NCI-H2227 treated with DMSO at 0.1 percent for 48 hours (cell line): ENCODE results near the gene PHEX.

Experiments used
- DNase-seq: peaks from one replicate; lab custom pipeline; 2025; lab: John Stamatoyannopoulos, UW

PHEX gene

DNA sequence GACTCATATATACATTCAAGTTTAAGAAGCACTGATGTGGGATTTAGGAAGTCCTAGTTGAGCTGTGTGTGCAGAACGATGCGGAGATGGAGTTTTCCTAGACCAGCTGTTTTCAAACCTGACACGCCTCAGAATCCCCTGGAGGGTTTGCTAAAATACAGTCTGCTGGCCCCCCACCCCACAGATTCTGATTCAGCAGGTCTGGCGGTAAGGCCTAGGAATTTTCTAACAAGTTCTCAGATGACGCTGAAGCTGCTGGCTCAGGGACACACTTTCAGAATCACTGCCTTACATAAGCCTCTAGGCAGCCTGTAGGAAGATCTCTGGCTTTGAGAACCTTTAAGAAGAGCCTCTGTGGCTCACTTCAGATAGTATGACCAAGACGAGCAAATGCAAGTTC lies 73.1 kb downstream of the PHEX start:
- DNase-seq: no peak

DNA sequence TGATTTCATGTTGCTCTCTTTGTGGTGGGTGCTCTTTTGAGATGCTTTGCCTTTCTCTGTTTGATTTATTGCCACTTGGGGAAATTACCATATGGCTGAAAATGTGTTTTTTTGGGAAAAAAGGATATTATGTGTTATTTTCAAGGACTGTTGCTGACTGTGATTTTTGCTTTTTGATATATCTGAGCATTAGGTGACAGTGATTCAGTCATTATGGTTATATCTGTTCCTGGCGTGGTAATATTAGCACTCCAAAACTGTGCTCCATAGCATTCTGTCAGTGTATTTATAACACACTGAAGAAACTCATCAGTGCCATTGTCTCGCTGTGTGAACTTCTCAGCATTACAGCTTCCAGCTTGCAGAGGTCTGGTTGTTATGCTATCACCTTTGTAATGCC lies 73.8 kb downstream of the PHEX start:
- no peak for DNase-seq

DNA sequence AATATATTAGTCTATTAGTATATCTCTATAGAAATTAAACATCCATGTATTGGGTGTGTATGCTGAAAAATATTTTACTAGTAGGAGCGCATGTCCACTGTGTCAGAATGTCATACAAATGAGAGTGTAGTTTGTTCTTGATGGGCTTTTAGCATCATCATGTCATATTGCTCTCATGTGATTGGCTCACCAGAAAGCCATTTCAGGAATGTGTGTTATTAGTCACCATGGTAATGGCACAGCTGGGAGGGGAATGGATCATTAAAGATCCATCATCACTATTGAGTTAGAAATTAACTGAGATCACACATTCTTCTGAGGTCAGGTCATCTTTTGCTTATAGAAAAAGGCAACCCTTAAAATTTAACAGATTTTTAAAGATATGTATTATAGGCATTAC lies 77.3 kb downstream of the PHEX start:
- no peak for DNase-seq

DNA sequence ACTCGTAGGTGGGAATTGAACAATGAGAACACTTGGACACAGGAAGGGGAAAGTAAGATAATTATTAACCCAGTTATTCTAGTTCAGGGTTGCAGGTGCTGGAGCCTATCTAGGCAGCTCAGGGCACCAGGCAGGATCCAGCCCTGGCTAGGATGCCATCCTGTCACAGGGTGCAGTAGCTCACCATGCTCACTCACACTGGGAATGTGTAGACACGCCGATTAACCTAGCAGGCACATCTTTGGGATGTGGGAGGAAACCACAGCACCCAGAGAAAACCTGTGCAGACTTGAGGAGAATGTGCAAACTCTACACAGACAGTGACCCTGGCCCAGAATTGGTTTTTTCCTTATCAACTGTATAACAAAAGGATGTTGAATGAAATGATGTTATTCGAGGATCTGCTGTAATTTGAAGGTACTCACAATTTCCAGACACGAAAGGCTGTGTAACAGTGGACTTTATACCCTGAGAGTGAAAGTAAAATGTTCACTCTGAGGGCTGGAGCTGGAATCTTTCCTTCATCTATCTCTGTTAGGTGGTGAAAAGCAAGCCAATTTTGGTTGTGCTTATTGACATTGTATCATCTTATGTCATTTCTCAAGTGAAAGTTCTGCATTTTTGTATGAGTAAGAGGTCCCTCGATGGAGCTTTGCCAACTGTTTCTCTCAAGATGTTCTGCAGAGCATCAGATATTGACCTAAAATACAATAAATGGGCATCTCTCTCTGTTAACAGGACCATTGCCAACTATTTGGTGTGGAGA lies 78.8 kb downstream of the PHEX start:
- no peak for DNase-seq

DNA sequence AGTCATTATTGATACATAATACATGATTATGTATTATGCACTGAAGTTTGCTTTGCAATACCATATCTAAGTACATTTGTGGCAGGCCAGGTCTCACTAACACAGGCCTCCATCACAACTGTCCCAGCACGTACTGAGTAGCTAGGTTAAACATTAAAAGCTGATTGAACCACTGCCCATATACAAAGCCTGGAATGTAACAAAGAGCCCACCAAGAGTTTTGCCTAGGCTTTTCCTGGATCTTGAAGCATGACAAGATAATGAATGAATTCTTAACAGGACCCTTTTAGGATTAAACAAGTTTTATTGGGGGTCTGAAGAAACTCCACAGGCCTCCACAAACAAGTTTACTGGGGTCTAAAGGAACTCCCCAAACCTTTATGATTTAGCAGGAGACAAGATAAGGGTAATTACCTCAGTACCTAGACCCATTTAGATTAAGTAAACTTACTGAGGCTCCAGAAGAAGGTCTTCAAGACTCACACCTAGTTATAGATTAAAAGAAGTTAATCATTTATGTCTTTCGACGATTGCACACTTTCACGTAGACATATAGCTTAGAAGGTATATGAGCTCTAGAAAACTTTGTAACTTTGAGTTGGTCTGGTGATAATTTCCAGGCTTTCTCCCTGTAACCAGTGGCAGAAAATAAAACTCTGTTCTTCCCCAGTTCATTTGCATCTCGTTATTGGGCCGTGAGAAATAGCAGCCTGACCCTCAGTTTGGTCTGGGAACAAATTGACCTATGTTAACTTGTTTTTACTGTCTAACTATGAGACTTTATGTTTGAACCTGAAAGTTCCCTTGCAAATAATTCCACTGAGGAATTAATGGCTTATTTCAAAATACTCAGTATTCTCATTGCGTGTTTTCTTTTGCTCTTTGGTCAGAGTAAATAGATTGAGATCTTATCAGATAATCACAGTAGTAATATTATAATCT lies 84.8 kb downstream of the PHEX start:
- DNase-seq: no peak

DNA sequence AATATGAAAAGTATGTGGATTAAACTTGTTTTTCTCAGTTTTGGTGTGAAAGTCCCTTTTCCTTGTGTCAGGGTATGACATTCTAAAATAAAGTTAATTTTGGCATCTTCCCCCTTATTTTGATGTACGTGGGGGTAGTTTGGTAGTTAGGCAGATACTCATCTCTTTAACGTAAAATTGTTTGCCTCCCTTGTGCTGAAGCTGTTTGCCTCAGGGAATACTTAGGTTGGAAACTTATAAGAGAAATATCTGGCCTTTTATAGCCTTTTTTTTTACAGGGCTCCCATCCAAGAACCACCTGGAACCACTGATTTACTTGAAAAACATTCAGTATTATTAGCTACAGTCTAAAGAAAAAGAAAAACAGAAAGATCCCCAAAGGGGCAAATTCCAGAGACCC lies 85.5 kb downstream of the PHEX start:
- no peak for DNase-seq

DNA sequence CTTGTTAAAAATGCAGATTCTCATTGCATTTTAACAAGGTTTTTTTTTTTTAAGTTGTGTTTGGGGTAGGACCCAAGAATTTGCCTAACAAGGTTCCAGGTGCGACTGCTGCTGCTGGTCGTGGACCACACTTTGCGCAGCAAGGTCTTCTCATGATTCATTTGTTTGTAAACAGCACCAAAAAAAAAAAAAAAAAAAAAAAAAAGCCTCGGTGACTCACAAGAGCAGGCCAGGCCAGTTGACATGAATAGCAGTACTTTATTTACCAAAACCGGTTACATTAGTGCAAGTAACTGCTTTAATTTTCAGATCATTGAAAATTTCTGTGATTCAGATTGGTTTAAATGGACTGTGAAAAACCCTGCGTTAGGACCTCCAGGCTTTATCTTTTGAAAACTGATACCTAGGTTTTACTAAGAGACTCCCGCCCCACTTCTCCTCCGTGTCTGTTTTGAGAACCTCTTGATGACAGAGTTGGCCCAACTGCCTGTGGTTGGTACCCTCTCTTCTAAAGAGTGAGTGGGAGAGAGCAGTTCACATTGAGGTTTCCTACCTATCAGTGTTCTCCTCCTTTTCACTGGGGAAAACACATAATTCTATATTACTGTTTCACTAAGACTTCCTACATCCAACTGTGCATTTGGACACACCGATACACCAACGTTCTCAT lies 86.2 kb downstream of the PHEX start:
- no peak for DNase-seq

DNA sequence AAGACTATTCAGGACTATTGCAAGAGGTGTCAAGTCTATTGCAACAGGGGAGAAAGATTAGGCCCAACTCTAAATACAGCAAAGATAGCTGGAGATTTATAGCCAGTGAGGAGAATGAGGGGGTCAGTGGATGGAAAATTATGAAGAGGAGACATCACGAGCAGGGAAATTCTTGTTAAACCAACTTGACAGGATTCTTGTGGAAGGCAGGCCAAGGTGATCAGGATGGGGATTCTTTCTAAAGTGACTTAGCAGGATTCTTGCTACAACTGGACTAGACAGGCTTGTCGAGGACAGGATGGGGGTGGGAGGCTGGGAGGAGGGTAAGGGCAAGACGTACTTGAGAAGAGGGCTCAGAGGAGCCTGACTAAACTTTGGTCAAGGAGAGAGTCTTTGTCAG lies 89.0 kb downstream of the PHEX start:
- no peak for DNase-seq

DNA sequence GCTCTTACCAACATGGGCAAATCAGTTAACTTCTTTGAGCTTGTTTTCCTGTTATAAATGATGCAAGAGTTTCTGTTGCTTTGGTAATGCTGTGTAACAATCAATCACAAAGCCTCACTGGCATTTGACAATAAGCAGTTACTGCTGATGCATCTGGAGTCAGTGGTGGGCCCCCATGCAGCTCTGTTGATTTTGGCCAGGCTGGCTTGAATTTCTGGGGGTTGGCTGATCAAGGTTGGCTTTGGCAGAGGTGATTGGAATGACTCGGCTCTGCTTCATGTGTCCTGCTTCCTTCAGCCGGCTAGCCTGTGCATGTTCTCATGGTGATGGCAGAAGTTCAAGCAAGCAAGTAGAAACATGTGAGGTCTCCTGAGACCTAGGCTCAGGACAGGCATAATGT lies 90.4 kb downstream of the PHEX start:
- no peak for DNase-seq

DNA sequence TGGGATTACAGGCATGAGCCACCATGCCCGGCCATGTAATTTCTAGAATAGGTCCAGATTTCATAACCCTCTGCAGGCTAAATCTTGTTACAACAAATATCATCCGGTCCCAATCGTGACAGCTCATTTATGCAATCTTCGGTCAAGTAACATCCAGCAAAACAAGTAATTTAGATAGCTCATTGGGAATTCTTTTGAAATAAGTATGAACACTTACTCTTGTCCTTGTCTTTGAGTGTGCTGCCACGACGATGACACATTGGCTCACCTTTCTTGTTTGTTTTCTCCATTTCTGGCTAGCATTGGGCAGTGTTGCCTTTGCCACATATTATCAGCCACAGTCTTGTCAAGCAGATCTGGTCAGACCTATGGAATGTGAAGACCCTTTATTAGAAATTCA lies 92.0 kb downstream of the PHEX start:
- no peak for DNase-seq

DNA sequence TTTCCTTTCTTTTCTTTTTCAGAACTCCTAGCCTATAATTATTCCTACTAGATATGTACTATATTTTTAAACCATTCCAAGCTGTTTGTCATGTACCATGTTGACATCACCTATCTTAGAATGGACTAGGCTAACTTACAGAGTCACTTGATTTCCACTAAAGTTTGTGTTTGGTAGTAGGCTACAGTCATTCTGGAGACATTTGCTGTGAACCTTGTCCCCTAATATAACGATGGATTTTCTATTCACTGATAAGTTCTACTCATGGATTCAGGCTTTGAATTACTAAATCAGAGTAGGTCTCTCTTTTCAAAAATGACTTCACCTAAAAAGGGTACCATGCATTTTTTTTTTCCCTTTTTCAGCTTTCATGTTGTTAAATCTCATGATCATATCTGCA lies 93.4 kb downstream of the PHEX start:
- DNase-seq: no peak

DNA sequence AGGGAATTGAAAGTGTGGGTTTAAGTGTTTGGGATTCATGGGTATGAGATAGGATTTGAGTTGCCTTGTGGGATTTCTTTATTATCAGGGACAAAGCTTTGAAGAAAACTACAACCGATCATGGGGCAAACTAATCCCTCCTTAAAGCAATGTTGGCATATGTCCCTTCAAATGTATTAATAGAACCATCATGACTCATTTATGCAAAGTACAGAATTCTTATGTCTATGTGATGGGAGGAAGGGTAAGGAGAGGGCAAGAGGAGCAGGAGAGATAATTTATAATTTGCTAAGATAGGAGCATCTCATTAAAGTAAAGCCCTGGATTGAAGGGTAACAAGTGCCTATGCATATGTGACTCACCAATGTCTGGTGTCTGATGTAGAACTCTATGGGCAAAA lies 94.2 kb downstream of the PHEX start:
- no peak for DNase-seq

DNA sequence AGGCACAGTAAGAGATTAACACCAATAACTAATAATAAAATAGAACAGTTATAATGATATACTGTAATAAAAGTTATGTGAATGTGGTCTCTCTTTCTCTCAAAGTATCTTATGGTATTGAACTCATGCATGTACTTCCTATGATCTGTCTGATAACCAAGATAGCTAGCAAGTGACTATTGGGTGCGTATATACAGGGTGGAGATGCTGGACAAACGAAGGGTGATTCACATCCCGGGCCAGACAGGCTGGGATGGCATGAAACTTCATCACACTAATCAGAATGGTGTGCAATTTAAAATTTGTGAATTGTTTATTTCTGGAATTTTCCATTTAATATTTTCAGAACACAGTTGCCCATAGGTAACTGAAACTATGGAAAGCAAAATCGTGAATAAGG lies 96.8 kb downstream of the PHEX start:
- no peak for DNase-seq

DNA sequence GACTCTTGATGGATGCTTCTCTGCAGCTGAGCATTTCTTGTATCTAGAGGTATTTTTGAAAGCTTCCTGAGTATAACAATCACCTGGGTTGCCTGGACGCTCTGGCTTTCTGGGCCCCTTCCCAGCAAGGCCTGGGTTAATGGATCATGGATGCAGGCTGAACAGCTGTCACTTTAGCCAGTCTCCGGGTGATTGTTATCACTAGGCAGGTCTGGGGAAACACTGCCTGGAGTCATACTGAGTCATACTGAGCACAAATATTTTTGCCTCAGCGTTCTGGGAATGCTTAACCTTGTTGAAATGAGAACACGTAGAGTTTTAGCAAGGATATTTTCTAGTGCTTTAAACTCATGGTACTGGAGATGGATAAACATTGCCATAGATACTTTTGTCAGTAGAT lies 102.6 kb downstream of the PHEX start:
- DNase-seq: no peak

DNA sequence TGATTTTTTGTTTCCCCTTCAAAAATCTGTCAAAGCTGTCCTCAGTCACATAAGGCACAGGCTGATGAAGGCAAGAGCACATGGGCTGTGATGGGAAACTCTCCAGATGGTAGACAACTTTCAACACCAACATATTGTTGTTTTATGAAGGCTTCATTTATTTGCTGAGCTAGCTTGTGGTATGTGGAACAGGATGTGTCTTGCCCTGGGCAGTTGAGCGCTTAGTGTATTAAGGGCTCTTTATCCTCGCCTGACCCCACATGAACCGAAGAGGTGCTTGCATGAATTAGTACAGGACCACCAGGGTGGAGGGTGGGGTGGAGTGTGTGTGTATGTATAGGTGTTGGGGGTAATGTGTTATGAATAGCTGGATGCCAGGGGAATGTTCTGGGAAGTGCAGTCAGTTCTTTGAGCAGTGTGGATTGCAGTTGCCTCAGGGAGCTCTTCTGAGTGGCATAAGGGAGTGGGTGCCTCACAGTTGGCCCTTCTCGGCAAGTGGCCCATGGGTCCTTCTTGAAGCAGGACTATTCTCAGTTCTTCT lies 103.1 kb downstream of the PHEX start:
- DNase-seq: no peak

DNA sequence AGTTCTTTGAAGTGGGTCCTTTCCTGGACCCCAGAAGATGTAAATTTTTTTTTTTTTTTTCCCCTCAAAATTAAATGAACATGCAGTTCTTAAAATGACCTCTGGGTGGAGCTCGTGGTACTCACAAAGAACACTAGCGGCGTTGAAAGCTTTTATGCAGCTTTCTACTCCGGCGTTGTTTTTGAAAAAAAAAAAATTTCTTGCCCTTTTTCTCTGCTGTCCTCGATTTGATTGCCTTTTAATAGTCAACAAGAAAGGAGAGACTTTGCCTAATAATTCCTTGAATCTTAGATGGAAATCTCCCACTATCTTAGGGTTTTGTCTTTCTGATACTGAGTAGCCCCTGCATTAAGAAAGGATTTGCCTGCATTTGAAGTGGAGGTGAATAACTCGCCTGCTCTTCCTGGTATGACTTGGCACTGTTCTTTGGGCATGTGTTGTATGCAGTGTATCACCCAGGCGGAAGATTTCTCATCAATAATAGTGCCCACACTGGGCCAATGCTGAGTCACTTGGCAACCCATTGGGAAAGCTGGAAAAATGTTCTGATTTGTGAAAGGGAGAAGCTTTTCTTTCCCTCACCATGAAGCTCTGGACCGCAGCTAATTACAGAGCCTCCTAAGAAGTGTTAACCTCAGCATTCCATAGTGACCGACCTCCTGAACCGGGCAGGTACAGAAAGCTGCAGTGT lies 104.0 kb downstream of the PHEX start:
- DNase-seq: peak; percentile 83

DNA sequence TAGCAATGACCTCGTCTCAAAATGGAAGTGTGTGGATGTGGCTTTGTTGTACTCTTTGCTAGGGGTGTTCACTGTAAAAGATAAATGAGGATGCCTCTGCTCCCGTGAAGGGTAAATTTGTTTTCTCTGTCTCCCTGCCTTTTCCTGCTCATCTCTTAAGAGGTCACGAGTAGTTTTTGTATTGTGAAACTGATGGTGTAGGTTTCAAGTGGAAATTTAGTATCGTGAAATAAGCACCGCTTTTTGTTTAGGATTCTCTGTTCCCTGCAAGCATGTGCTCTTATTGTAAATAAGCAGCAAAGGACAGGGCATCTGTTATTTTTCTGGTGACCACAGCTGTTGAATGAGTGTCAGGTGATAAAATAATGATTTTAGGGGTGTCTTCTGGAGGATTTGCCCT lies 104.6 kb downstream of the PHEX start:
- peak; percentile 57 for DNase-seq

DNA sequence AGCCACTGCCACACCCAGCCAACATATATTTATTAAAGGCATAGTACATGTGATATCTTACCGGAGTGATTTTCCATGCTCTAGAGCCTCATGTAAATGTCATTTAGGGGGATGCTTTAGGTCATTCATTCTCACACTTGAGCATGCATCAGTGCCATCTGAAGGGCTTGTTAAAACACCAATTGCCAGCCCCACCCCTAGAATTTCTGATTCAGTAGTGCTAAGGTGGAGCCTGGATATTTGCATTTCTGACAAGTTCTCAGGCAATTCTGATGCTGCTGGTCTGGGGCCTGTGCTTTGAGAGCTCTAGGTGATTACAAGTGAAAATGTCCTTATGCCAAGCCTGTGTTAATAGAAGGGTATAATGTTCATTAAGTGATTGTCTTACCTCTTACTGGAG lies 107.7 kb downstream of the PHEX start:
- DNase-seq: no peak

DNA sequence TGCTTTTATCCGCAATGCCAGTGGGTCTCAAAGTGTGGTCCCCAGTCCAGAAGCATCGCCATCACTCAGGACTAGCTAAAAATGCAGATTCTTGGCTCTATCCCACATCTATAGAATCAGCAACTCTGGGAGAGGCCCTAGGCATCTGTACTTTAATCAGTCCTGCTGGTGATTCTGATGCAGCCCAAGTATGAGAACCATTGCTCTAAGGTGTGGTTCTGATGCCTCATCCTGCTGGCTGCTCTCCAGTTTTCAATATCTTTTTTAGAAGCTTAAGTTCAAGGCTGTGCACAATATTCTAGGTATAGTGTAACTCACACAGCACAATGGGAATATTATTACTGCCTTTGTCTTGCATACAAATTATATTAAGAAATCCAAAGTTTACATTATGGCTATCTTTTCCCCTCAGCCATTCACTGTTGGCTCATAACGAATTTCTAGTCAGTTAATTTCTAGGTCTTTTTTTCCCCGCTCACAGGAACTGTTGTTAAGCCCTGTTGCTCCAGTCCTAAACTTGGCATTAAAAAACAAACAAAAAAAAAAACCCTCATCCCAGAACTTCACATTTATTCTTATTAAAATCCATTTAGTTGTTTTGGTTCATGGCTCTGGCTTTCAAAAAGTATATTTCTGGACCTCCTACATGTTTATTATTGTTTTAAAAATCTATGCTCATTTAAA lies 109.1 kb downstream of the PHEX start:
- no peak for DNase-seq

DNA sequence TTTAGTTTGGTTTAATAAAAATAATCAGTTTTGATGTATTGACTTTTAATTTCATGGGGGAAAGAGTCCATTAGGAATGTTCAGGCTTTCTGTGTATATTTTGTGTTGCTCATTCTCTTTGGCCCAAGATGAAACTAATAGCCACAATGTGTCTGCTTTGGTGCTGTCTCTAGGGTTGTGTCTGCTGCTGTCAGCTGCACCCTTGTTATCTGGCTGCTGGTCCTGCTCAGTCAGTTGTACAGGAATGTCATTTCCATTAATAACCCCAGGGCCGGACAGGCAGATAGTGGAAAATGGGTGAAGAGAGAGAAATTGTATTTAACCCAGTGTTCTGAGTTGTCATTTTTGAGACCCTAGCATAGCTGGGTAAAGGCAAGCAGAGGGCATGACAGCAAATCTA lies 115.1 kb downstream of the PHEX start:
- DNase-seq: no peak

DNA sequence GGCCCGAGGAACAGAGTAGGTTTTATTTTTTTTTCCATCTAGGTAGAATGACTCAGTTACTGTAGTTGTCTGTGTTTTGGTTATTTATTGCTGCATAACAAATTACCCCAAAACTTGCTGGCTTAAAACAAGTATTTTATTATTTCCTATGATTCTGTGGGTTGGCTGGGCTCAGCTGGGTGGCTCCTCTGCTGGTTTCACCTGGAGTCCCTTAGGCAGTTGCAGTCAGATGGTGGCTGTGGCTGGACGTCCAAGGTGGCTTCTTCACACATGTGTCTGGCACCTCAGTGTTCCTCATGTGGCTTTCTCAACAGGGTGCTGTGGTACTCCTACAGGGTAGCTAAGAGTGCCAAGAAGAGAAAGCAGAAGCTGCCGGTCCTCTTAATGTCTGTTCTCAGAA lies 115.8 kb downstream of the PHEX start:
- DNase-seq: no peak
